ENCODE results near the gene MPP2. TPM values are rescaled to one million over a fixed set of nuclear protein-coding genes. Genes with fewer than 3 reads are reported as not detected.
"Not testable (repeated sequence)": the region's sequence is repeated elsewhere in the genome, so short reads cannot be mapped to it uniquely, and the experiment has no call there.

The MPP2 gene
- total RNA-seq, 1 donor from 2014 or later, result 2.3 TPM

DNA sequence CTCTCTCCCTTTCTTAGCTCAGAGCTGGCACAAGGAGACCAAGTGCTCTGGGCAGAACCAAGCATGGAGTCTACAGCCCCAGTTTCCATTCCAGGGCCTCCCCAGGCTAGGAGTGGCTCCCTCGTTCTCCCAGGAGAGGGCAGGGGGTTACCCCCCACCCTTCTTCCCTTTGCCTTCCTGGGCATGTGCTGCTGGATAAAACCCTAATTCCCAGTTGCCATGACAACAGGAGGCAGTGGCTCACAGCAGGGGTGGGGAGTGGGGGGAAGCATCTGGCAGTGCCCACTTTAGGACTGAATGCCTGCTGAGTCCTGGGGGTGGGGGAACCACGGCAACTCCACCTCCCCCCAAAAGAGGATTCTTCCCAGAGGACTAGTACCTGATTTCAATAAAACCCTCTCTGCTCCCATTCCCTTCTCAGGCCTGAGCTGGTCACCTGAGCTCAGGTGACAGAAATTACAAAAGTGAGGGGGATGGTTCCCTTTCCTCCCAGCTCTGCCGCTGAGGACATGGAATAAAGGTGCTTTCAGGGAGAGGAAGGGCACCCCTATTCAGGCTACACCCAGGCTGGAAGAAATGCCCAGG, 1.8 kb downstream of the MPP2 start:
- DNase-seq (ENCODE audit: low spot score), result no peak

DNA sequence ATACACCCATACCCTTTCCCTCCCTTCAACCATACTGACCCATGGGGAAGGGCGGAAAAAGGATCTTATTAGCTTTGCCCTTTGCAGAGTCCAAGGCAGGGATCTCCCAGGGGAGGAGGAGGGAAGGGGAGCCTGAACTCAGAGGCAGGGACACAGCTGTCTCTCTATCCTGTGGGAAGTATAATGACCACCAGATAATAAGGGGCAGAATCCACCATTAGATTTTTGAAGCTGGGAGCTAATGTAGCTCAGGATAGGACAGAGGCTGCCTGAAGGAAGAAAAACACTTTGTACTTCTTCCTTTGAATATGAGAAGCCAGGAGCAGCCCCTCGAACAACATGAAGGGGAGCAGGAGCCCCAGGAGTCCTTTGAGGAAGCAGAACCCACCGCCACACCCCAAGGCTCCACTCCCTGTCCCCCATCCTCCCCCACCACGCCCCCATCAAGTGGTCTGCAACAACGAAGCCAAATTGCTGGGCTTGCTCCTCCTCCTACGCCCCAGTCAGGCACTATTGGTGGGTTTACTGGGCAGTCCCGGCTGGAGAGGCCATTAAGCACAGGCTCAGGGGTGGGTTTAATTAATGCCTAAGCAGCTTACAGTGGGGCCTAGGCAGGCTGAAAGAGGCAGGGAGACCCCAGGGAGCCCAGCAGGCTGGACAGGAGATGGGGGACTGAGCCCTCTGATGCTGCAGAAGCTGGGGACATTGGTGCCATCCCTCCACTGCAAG, 5.3 kb downstream of the MPP2 start:
- no peak for DNase-seq (ENCODE audit: low spot score)

DNA sequence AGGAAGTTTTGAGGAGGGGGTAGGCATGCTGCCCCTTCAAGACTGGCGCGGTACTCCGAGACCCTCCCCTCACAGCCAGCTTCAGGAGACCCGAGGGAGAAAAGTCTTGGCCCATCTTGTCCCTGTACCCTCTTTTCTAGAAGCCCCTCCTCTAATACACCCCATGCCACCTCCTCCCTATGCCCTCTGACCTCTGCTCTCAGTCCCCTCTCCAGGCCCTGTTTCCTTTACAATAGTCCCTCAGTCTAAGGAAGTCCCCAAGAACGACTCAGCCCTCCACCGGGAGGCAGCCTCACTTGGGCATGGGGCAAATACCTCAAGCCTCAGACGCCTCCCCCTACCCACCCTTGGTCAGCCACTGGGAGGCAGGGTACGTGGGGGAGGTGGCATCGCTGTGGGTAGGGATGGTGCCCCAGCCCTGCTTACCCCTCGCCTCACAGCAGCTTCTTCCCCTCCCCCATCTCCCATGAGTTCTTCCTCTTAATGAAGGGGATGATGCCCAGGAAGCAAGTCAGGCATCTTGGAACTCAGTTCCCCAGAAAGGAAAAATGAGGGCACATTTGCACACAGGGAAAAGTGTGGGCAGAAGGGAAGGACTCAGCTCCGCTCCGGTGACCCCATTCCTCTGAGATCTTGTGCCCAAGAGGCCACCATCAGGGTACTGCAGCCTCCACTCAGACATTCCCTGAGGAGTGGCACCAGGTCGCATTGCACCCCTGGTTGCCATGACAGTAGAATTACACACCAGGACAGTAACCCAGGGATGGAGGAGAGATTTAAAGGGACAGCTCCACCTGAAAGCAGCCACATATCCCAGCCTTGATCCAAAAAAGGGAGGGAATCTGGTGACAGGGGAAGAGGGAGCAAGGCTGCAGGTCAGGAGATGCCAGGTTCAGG, 6.2 kb downstream of the MPP2 start:
- DNase-seq (ENCODE audit: low spot score), result no peak

DNA sequence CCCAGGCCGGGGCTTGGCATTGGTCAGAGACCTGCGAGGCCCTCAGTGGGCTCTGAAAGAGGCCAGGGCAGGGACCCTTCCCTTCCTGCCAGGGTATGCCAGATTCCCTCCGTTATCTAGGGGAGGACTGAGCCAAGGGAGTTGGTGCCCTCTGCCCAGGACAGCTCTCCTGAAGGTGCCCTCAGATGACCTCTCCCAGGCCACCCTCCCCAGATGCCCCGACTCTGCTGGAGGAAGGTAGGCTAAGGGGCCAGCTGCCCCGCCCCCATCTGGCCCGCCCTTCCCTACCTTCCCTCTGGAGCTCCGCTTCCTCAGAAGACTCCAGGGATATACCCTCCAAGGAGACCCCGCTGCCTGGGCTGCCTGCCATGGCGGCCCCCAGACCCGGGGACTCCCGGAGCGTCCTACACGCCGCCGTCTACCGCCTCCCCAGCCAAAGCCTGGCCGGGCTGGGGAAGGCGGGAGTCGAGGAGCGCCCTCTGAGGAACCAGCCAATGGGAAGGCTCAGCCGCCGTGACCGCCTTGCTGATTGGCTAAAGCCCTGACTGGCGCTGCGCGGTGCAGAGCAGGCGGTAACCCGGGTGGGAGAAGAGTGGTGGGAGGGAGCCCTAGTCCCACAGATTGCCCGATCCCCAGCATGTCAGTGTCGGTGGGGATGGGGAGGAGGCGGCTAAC, 7.0 kb downstream of the MPP2 start:
- peak; percentile 95 for DNase-seq (ENCODE audit: low spot score)

DNA sequence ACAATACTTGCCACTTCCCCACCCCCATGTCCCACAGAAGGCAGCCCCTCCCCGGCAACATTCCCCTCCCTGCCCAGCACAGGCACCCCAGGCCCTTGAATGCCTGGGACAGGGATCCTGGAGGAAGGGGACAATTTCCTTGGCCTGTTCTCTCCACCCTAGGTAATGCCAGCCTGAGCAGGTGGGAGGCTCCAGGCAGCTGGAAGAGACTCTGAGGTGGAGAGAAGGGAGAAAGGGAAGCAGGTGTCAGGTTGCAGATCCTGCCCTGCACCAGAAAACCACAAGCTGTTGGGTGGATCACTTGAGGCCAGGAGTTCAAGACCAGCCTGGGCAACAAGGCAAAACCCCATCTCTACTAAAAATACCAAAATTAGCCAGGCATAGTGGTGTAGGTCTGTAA, 8.9 kb downstream of the MPP2 start:
- no peak for DNase-seq (ENCODE audit: low spot score)

DNA sequence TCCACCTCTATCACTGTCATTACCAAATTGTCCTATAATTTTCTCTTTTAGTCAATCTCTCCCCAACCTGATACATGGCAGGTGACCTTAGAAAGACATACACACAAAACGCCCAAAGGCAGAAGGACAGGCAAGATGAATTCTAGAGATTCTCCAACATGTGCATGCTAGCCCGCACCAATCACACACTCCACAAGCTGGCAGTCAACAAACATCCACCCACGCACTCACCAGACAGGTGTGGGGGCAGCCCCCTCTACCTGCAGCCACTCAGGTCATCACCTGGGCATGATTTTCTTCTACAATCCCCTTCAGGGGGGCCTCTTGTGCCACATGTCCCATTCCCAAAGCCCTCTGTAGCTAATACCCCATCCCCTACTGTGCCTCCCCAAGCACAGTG, 9.5 kb downstream of the MPP2 start:
- no peak for DNase-seq (ENCODE audit: low spot score)

DNA sequence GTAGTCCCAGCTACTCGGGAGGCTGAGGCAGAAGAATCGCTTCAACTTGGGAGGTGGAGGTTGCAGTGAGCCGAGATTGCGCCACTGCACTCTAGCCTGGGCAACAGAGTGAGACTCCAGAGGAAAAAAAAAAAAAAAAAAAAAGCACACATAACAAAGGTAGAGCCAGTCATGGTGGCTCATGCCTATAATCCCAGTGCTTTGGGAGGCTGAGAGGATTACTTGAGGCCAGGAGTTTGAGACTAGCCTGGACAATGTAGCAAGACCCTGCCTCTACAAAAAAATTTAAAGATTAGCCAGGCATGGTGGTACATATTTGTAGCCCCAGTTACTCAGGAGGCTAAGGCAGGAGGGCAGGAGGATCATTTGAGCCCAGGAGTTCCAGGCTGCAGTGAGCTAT, 12.8 kb downstream of the MPP2 start:
- not testable (repeated sequence) for DNase-seq (ENCODE audit: low spot score)

DNA sequence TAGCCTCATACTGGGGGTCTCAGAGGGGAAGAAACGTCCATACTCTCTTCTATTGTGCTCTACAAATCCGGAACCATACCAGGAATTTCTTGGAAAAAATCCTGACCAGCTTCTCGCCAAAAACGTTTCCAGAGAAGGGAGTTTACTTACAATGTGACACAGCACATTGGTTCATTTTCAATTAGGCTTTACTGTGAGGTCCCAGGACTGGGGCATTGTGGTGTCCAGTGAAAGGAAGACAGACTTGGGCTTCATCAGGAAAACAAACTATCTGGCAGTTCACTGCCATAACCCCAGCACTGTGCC, 14.7 kb downstream of the MPP2 start:
- no peak for DNase-seq (ENCODE audit: low spot score)

DNA sequence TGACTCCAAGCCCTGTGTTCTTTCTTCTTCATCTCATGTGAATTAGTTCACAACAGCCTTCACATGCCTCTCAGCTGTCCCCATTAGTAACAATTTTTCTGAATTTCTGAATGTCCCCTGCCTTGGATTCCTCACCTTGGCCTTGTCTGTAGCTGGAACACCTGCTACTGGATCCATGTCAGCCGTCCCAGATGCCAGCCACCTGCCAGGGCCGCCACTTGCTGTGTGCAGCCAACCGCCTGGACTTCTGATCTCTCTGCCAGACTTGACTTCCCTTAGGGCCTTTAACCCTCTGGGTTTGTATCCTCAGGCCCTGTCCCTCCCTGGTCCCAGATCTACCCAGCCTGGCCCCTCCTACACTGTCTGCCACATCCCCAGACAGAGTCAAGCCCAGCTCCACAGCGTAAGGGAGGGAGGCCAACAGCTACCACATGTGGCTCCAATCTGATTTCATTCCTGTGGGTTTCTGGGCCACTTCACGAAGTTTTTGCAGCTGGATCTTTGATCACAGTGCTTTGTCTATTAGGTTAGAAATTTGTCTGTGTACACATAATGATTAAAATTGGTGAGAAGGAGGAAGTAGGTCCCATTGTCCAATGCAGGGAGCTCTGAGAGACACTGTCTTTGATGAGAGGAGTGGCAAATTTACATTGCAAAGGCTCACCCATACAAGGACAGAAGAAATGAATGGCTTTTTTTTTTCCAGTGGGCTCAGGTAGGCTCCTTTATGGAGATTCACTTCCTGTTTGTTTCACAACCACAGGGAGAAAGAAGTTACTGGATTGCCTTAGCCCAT, 15.3 kb downstream of the MPP2 start:
- DNase-seq (ENCODE audit: low spot score), result no peak

DNA sequence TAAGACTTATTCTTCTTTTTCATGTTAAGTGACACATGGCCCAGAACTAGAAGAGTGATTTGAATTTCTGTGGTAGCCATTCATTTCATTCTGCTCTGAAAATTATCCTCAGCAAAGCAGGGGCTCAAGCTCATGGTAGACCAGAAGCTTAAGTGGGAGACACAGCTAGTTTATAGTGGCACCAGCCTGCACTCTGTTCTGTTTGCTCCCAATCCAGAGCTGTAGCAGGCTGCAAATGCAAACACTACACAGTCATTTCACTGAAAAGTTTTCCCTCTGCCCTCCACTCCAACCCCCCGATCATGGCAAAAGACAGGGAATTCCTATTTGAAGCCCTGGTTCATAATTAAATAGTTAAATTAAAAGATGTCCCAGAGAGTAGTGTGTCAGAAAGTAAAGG, 17.1 kb downstream of the MPP2 start:
- no peak for DNase-seq (ENCODE audit: low spot score)

DNA sequence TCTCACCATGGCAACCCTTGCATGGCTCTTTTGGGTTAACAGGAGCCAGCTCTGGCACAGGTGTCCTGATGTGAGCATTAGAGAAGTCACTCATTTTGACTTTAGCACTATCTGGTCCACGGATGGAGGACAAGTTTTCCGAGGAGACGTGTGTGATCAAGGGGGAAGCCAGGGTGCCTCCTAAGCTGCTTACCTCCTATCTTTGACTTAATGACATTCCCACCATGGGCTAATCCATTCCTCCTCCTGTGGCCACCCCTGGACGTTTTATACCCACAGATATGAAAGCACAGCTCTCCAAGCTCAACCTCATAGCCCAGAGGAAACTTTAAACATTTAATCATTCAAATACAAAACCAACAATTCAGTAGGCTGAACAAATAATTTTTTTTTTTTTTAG, 18.8 kb downstream of the MPP2 start:
- no peak for DNase-seq (ENCODE audit: low spot score)

DNA sequence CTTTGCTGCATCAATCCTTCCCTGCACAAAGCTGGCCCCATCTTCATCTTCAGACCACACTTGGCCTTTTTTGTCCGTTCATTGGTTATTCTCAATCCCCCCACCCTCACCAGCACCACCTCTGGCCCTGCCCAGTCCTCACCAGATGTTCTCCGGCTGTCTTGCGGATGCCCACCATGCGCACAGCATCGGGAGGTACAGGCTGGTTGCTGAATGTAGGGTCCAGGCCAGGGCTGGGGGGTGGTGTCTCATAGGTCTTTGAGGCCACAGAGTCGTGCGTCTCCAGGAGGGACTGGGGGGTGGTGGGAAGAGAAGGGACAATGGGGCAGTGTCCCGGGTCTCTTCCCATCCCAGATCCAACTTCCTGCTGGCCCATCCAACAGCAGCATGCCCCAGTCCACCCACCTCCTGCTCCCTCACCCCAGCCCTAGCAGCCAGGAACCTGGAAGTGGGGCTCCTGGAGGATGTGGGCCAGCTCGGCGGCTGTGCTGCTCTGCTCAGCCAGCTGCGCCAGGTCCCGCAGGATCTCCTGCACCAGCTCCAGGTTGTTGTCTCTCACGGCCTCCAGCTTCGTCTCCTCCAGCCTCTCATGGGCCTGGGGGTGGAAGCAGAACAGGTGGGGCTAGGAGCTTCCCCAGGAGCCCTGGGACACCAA, 24.4 kb downstream of the MPP2 start:
- peak; percentile 71 for DNase-seq (ENCODE audit: low spot score)

DNA sequence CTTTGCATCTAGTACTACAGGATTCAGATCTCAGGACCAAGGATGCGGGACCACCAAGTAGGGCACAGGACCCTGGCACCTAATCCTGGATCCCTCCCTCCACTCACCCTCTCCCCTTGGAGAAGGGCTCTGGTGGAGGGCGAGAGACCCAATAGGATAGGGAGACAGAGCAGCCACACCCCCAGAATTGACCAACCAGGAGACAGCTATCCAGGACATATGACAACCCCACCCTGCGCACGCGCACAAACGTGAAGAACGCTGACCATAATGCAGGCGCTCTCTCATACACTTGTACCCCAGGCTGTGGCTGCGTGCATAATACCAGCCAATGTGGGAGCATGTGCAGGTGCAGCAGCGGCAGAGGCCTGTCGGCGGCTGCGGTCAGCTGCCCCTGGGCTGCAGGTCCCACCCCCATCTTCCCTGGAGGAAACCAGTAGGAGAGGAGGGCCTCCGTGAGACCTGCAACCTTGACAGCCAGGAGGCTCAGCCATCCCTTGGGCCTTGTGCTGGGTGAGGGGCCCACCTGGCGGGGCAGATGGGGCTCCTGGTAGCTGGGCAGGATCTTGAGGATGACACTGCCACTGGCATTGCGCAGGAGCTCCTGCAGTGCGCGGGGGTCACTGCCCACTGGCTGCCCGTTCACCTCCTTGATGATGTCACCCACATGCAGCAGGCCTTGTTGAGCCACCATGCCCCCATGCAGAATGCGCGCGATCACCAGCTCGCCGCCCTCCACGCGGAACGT, 25.4 kb downstream of the MPP2 start:
- peak; percentile 77 for DNase-seq (ENCODE audit: low spot score)

DNA sequence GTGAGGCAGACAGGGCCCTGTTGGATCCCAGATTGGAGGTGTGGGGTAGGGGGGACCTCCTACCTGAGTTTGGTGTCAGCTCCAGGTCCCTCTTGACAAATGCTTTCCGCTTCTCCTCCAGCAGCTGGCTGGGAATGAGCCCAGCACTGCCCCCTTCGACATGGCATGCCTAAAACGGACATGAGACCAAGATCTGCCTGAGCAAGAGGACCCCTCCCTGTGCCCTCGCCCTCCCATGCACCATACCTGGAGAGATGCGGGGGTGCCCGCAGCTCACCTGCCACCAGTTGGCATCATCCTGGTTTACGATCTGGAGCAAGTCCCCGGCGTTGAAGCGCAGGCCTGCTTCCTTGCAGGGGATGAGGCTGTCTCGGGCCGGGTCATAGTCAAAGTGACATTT, 26.2 kb downstream of the MPP2 start:
- DNase-seq (ENCODE audit: low spot score), result peak; percentile 81

DNA sequence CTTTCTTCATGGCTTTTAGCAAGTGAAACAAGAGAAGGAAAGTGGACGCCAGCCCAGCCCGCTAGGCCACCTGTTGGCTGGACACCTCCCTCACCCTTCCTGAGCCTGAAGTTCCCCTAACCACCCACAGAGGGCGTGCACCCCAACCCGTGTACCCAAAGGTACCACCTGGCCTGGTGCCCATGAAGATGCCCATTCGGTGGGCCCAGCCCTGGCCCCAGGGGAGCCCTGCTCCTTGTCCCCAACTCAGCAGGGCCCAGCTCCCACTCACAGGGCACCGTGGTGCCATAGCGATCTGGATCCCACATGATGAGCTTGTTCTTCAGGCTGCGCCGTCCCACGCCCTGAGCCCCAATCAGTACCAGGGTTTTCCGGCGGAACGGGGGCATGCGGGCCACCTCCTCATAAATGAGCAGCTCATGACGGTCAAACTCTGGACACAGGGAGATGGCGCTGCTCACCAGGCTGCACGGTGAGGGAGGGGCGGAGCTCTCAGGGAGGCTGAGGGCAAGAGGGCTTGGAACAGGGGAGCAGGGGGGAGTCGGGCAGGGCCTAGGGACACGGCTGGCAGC, 26.8 kb downstream of the MPP2 start:
- DNase-seq (ENCODE audit: low spot score), result peak; percentile 89

DNA sequence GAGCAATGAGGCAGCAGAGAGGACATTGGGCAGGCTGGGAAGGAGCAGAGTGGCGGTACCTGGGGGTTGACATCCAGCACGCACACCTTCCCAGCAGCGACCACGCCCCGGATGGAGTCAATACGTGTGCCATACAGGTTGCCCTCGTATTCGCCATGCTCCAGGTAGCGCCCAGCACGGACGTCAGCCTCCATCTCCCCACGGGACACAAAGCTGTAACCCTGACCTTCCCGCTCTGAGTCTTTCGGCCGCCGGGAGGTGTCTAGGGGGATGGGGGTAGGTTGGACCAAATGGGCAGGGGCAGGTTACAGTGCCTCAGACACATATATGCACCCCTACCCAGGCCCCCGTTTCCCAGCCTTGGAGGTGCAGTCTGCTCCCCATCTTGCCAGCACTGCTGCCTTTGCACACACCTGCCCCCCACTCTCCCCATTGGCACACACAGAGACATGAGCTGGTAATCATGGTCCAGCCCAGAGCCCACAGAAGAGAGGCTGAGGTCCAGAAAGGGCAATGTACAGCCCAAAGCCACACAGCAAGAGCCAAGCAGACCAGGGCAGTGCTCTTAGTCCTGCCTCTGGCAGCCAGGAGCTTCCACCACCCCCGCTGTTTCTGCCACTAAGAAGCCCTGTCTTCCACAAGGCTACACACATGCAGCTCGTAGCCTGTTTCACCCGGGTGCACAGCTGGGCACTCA, 27.5 kb downstream of the MPP2 start:
- peak; percentile 71 for DNase-seq (ENCODE audit: low spot score)

DNA sequence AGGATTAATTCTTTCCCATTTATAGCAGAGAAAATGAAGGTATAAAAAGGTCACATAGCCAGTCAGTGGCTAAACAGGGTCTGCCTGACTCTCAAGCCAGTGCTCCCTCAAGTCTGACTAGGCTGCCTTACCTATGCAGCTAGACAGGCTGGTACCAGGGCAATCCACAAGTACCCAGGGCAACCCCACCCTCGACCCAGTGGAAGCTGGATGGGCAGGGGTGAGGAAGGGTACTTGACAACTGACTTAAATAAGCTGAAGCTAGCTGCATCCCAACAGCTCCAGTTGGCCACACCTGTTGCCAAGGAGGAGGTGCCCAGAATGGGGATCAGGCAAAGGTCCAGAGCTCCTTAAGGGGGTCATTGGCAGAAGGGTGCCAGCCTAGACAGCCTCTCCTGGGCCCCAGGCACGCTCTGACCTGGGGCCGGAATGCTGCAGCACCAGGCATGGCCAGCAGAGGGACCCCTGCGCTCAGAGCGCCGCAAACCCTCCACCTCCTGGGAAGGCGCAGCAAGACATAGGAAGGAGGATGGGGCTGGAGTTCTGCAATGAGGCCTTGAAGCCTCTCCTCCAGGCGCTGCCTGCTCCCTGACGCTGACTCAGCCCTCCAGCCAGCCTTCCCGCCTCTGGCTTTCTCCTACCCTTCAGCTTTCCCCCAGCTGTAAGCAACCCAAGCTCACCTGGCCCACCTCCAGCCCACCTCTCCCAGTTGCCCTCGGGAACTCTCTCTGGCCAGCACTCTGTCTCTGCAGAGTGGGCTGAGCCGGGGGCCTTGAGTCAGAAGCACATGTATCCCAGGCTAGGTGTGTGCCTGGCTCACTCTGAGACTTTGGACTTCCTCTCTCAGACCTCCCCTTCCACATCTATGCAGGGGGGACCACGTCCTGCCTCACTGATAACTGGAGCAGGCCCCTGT, 28.8 kb downstream of the MPP2 start:
- DNase-seq (ENCODE audit: low spot score), result peak; percentile 91

Measured in mesenteric fat pad (tissue), 1 donor.